Esophagus muscularis mucosa (tissue), 4 donors: ENCODE data around the gene OR5AC2. TPM values are rescaled to one million over a fixed set of nuclear protein-coding genes. Genes with fewer than 3 reads are reported as not detected.

ENCODE experiments used
- DNase-seq: peaks from one replicate; pipeline ENCODE4 v3.0.0-alpha.2; 2017; ENCODE audit errors: extremely low spot score
- H3K27ac ChIP-seq, 4 donors: fragments of 200-600 bp; sonication (generic); replicated peaks in 1 of 4; 1 replicate in 3 of 4; 2 replicates in 1 of 4; pipeline ENCODE4 v1.5.1; 2016 to 2019; ENCODE audit warnings: mild to moderate bottlenecking in 1 of 4
- H3K27me3 ChIP-seq, 4 donors: fragments of 200-600 bp; sonication (generic); one replicate each; pipeline versions ENCODE4 v1.5.1 to v1.6.0; 2016 to 2019
- H3K36me3 ChIP-seq, 4 donors: fragments of 200-600 bp; sonication (generic); one replicate each; pipeline ENCODE4 v1.5.1; 2016 to 2019
- H3K4me1 ChIP-seq, 4 donors: fragments of 200-600 bp; sonication (generic); one replicate each; pipeline ENCODE4 v1.5.1; 2016 to 2019
- H3K4me3 ChIP-seq, 4 donors: fragments of 200-600 bp; sonication (generic); 1 replicate in 2 of 4; 2 replicates in 2 of 4; pipeline ENCODE4 v1.5.1; 2016 to 2019; ENCODE audit warnings: mild to moderate bottlenecking in 4 of 4, moderate library complexity in 1 of 4
- H3K9me3 ChIP-seq, 4 donors: fragments of 200-600 bp; sonication (generic); 1 replicate in 3 of 4; 2 replicates in 1 of 4; pipeline ENCODE4 v1.5.1; 2016 to 2019
- EP300 ChIP-seq: sonication (generic); formaldehyde crosslinking; IDR thresholded peaks from one replicate; pipeline ENCODE4 v1.6.1; 2017; ENCODE audit warnings: antibody characterized with exemption
- POLR2A ChIP-seq: fragments of 450-650 bp; IDR thresholded peaks from one replicate; pipeline ENCODE4 v1.6.1; 2017; ENCODE audit warnings: antibody characterized with exemption, moderate library complexity, mild to moderate bottlenecking, low read depth
- POLR2AphosphoS5 ChIP-seq, 2 donors: sonication (generic); formaldehyde crosslinking; IDR thresholded peaks; one replicate each; pipeline ENCODE4 v1.6.1; 2017; ENCODE audit warnings: antibody characterized with exemption in 2 of 2
- WGBS: methylation state at CpG from one replicate; pipeline ENCODE4 v1.1.5; 2018; 5-methylcytosine and 5-hydroxymethylcytosine counted together
- intact Hi-C: fragments of 100-400 bp; cut with DNase I; formaldehyde crosslinking; loops from one replicate; pipeline ENCODE4 v1.15.1; 2023
- total RNA-seq, 4 donors: library from RNA; depleted of rRNA; stranded (reverse); fragments of >200 nt; gene quantifications; one replicate each; pipeline versions ENCODE4 v1.1.0 to v1.2.1, GENCODE V29; 2016
- TF ChIP-seq, protein P1 (sequence below), 3 experiments: fragments of 200-600 bp in 2 of 3; fragments of 450-650 bp in 1 of 3; sonication (generic) in 2 of 3; IDR thresholded peaks; one replicate each; pipeline ENCODE4 v1.5.1; 2017 to 2019; ENCODE audit warnings: antibody characterized with exemption in 3 of 3, mild to moderate bottlenecking in 2 of 3, moderate library complexity in 1 of 3

The OR5AC2 gene
- total RNA-seq, 4 donors from 2014 or later = not detected

DNA sequence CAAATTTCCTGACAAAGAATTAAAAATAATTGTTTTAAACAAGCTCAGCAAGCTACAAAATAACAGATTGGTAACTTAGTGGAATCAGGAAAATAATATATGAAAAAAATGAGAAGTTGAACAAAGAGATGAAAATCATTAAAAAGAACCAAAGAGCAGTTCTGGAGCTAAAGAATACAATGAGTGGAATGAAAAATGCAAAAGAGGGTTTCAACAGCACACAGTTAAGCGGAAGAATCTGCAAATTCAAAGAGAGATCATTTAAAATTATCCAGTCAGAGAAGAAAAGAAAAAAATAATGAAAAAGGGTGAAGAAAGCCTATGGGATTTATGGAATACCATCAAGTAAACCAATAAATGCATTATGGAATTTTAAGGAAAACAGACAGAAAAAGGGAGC lies 45.6 kb upstream of the OR5AC2 start:
- no peak overlapping the region for H3K4me3 ChIP-seq
- no peak overlapping the region for H3K27ac ChIP-seq
- TF ChIP-seq EP300 = no peak
- TF ChIP-seq POLR2A = no peak
- TF ChIP-seq POLR2AphosphoS5 (IDR thresholded peaks at IDR 0.05) = no peak
- TF ChIP-seq, protein P1, sequence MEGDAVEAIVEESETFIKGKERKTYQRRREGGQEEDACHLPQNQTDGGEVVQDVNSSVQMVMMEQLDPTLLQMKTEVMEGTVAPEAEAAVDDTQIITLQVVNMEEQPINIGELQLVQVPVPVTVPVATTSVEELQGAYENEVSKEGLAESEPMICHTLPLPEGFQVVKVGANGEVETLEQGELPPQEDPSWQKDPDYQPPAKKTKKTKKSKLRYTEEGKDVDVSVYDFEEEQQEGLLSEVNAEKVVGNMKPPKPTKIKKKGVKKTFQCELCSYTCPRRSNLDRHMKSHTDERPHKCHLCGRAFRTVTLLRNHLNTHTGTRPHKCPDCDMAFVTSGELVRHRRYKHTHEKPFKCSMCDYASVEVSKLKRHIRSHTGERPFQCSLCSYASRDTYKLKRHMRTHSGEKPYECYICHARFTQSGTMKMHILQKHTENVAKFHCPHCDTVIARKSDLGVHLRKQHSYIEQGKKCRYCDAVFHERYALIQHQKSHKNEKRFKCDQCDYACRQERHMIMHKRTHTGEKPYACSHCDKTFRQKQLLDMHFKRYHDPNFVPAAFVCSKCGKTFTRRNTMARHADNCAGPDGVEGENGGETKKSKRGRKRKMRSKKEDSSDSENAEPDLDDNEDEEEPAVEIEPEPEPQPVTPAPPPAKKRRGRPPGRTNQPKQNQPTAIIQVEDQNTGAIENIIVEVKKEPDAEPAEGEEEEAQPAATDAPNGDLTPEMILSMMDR (IDR thresholded peaks at IDR 0.05) = no peak
- no peak for DNase-seq
- H3K27me3 ChIP-seq = peaks cover 0 to 9% (median 0%) of the 10 kb centered on the region in 4 donors
- peaks cover 0 to 8% (median 6%) of the 10 kb centered on the region in 4 donors for H3K9me3 ChIP-seq
- peaks cover 0 to 4% (median 0%) of the 10 kb centered on the region in 4 donors for H3K4me1 ChIP-seq
- intact Hi-C loops = loop anchor here (2.0 kb wide), 1 partner anchor 287 kb away; no protein-coding TSS in a partner anchor
- WGBS = 88% methylated on average over 1 of the region's 1 CpG
- H3K36me3 ChIP-seq = no peaks in the 10 kb centered on the region

DNA sequence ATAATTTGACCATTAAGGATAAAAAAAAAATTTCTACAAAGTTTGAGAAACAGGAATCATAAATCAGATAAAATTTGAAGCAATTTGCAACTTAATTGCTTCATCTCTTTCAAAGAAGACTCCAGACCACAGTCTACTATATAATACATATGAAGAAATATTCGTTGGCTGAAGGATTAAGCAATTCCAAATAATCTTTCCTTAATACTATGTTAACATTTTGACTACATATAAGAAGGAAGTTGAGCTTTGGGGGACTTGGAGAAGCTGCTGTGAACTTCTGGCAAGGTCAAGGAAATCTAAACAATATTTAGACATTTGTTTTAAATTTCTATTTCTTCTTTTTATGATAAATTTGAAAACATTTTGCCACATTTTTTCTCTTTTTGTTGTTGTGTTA lies 38.4 kb upstream of the OR5AC2 start:
- no peaks in the 10 kb centered on the region for H3K9me3 ChIP-seq
- WGBS = 12% methylated on average over 1 of the region's 1 CpG
- no peaks in the 10 kb centered on the region for H3K27me3 ChIP-seq
- H3K27ac ChIP-seq = no peak overlapping the region
- H3K4me3 ChIP-seq = no peak overlapping the region
- no peaks in the 10 kb centered on the region for H3K4me1 ChIP-seq
- no peaks in the 10 kb centered on the region for H3K36me3 ChIP-seq
- no peak for TF ChIP-seq EP300
- no peak for TF ChIP-seq POLR2A
- TF ChIP-seq, protein P1 (IDR thresholded peaks at IDR 0.05) = no peak
- no peak for TF ChIP-seq POLR2AphosphoS5 (IDR thresholded peaks at IDR 0.05)
- intact Hi-C loops = no loop called here
- no peak for DNase-seq

DNA sequence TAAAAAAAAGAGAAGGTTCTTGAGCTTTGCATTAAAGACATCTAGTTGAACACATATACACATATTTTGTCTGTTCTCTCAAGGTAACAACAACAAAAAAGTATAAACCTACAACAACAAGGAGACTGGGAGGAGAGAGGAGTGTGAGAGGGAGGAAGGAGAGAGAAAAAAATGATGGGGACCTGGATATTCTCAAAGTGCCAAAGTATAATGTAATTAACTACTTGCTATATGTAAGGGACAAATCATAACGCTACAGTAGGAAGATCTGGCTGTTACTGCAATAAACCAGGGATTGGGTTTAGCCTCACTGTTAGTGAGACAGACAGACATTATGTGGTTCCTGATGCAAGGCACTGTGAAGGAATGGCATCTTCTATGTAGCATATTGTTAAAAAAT lies 37.7 kb upstream of the OR5AC2 start:
- Histone ChIP-seq H3K36me3 (no peaks in the 10 kb centered on the region), H3K9me3 (no peaks in the 10 kb centered on the region), H3K27ac (no peak overlapping the region), H3K4me1 (no peaks in the 10 kb centered on the region), H3K27me3 (no peaks in the 10 kb centered on the region), H3K4me3 (no peak overlapping the region)
- intact Hi-C loops = no loop called here
- TF ChIP-seq POLR2AphosphoS5 (IDR thresholded peaks at IDR 0.05) = no peak
- TF ChIP-seq EP300 = no peak
- TF ChIP-seq POLR2A = no peak
- TF ChIP-seq, protein P1 (IDR thresholded peaks at IDR 0.05) = no peak
- 59% methylated on average over 1 of the region's 1 CpG for WGBS
- DNase-seq = no peak

DNA sequence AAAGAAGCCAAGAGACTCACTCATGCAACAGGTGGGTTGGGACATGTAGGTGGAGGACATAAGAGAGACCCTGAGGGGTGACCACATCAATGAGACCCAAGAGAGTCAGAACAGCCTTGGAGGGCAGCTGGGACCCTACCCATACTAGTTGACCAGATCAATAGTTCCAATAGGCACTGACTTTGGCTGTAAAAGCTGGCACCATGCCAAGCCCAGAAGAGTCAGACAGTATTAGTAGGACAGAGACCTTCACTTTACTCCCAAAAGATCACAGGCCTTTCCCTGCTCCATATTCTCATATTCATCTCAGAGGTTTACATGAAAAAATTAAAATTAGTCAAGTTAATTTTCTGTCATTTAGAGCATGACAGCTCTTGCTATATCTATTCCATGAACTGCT lies 30.9 kb upstream of the OR5AC2 start:
- no peaks in the 10 kb centered on the region for H3K9me3 ChIP-seq
- DNase-seq = no peak
- intact Hi-C loops = no loop called here
- no peaks in the 10 kb centered on the region for H3K36me3 ChIP-seq
- H3K4me1 ChIP-seq = no peaks in the 10 kb centered on the region
- TF ChIP-seq, protein P1 (IDR thresholded peaks at IDR 0.05) = no peak
- no peak for TF ChIP-seq POLR2AphosphoS5 (IDR thresholded peaks at IDR 0.05)
- no peak for TF ChIP-seq EP300
- TF ChIP-seq POLR2A = no peak
- no peak overlapping the region for H3K4me3 ChIP-seq
- H3K27ac ChIP-seq = no peak overlapping the region
- H3K27me3 ChIP-seq = no peaks in the 10 kb centered on the region

DNA sequence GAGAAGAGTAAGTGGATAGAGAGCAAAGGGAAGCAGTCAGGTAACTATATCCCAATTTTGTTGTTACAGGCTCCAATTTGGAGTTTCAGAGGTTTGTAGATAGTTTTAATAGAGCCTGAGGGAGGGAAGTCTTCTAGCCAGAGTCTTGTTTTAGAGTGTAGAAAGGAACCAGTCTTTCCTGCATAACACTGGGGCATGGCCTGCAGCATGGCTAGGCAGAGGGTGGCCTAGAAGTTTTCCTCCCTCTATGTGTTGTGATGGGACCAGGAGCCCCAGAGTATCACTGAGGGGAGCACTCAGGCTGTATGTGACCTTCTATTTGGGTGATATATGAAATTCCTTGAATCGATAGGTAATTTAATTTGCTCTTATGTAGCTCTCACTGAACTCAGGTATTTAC lies 29.3 kb upstream of the OR5AC2 start:
- Histone ChIP-seq H3K9me3 (no peaks in the 10 kb centered on the region), H3K27ac (no peak overlapping the region), H3K4me1 (no peaks in the 10 kb centered on the region), H3K27me3 (no peaks in the 10 kb centered on the region), H3K36me3 (no peaks in the 10 kb centered on the region), H3K4me3 (no peak overlapping the region)
- TF ChIP-seq POLR2AphosphoS5 (IDR thresholded peaks at IDR 0.05) (no peak), POLR2A (no peak), EP300 (no peak)
- TF ChIP-seq, protein P1 (IDR thresholded peaks at IDR 0.05) = no peak
- intact Hi-C loops = no loop called here
- 95% methylated on average over 1 of the region's 1 CpG for WGBS
- no peak for DNase-seq
